ENCODE data around the gene HERPUD2.

The HERPUD2 gene

GRCh38 chr7:35725280-35725680 lies 30.3 kb upstream of the HERPUD2 start:
- H3K27ac ChIP-seq (ENCODE audit: low read depth, low read length) = no peak overlapping the region

GRCh38 chr7:35723011-35723410 lies 28.1 kb upstream of the HERPUD2 start:
- Histone ChIP-seq H3K4me3 (ENCODE audit: low read depth in 1 of 5, low read length in 5 of 5) (no peak overlapping the region), H3K4me1 (ENCODE audit: control insufficient read depth in 5 of 5, insufficient read depth in 5 of 5, low read length in 5 of 5) (peaks cover 0 to 6% (median 0%) of the 10 kb centered on the region in 5 donors), H3K27me3 (ENCODE audit: control insufficient read depth in 5 of 5, insufficient read depth in 4 of 5, low read length in 5 of 5) (no peaks in the 10 kb centered on the region), H3K9ac (ENCODE audit: low read length in 5 of 5) (no peak overlapping the region), H3K27ac (ENCODE audit: low read depth, low read length) (no peak overlapping the region), H3K9me3 (ENCODE audit: control insufficient read depth in 5 of 5, low read length in 5 of 5) (no peaks in the 10 kb centered on the region), H3K36me3 (ENCODE audit: control insufficient read depth in 5 of 5, insufficient read depth in 5 of 5, low read length in 5 of 5) (no peaks in the 10 kb centered on the region)

More at GRCh38 chr7:35725280-35725680, 30.3 kb upstream of the HERPUD2 start:
- Histone ChIP-seq H3K36me3 (ENCODE audit: control insufficient read depth in 5 of 5, insufficient read depth in 5 of 5, low read length in 5 of 5) (no peaks in the 10 kb centered on the region), H3K27me3 (ENCODE audit: control insufficient read depth in 5 of 5, insufficient read depth in 4 of 5, low read length in 5 of 5) (no peaks in the 10 kb centered on the region), H3K4me1 (ENCODE audit: control insufficient read depth in 5 of 5, insufficient read depth in 5 of 5, low read length in 5 of 5) (peaks cover 0 to 16% (median 0%) of the 10 kb centered on the region in 5 donors), H3K4me3 (ENCODE audit: low read depth in 1 of 5, low read length in 5 of 5) (no peak overlapping the region), H3K9ac (ENCODE audit: low read length in 5 of 5) (no peak overlapping the region), H3K9me3 (ENCODE audit: control insufficient read depth in 5 of 5, low read length in 5 of 5) (no peaks in the 10 kb centered on the region)

GRCh38 chr7:35722054-35722849 lies 27.3 kb upstream of the HERPUD2 start:
- Histone ChIP-seq H3K9ac (ENCODE audit: low read length in 5 of 5) (no peak overlapping the region), H3K36me3 (ENCODE audit: control insufficient read depth in 5 of 5, insufficient read depth in 5 of 5, low read length in 5 of 5) (no peaks in the 10 kb centered on the region), H3K9me3 (ENCODE audit: control insufficient read depth in 5 of 5, low read length in 5 of 5) (no peaks in the 10 kb centered on the region), H3K4me1 (ENCODE audit: control insufficient read depth in 5 of 5, insufficient read depth in 5 of 5, low read length in 5 of 5) (no peaks in the 10 kb centered on the region), H3K27ac (ENCODE audit: low read depth, low read length) (no peak overlapping the region), H3K27me3 (ENCODE audit: control insufficient read depth in 5 of 5, insufficient read depth in 4 of 5, low read length in 5 of 5) (no peaks in the 10 kb centered on the region), H3K4me3 (ENCODE audit: low read depth in 1 of 5, low read length in 5 of 5) (no peak overlapping the region)

GRCh38 chr7:35721288-35721687 lies 26.4 kb upstream of the HERPUD2 start:
- Histone ChIP-seq H3K4me3 (ENCODE audit: low read depth in 1 of 5, low read length in 5 of 5) (no peak overlapping the region), H3K27ac (ENCODE audit: low read depth, low read length) (no peak overlapping the region), H3K9me3 (ENCODE audit: control insufficient read depth in 5 of 5, low read length in 5 of 5) (no peaks in the 10 kb centered on the region), H3K36me3 (ENCODE audit: control insufficient read depth in 5 of 5, insufficient read depth in 5 of 5, low read length in 5 of 5) (no peaks in the 10 kb centered on the region), H3K27me3 (ENCODE audit: control insufficient read depth in 5 of 5, insufficient read depth in 4 of 5, low read length in 5 of 5) (no peaks in the 10 kb centered on the region), H3K4me1 (ENCODE audit: control insufficient read depth in 5 of 5, insufficient read depth in 5 of 5, low read length in 5 of 5) (peaks cover 0 to 8% (median 5%) of the 10 kb centered on the region in 5 donors), H3K9ac (ENCODE audit: low read length in 5 of 5) (no peak overlapping the region)

- no peaks in the 10 kb centered on the region for H3K27me3 ChIP-seq (ENCODE audit: control insufficient read depth in 5 of 5, insufficient read depth in 4 of 5, low read length in 5 of 5)
- H3K9me3 ChIP-seq (ENCODE audit: control insufficient read depth in 5 of 5, low read length in 5 of 5) = no peaks in the 10 kb centered on the region
- H3K4me3 ChIP-seq (ENCODE audit: low read depth in 1 of 5, low read length in 5 of 5) = no peak overlapping the region
- H3K9ac ChIP-seq (ENCODE audit: low read length in 5 of 5) = no peak overlapping the region
- H3K36me3 ChIP-seq (ENCODE audit: control insufficient read depth in 5 of 5, insufficient read depth in 5 of 5, low read length in 5 of 5) = no peaks in the 10 kb centered on the region
- H3K27ac ChIP-seq (ENCODE audit: low read depth, low read length) = no peak overlapping the region
- H3K4me1 ChIP-seq (ENCODE audit: control insufficient read depth in 5 of 5, insufficient read depth in 5 of 5, low read length in 5 of 5) = peaks cover 0 to 12% (median 9%) of the 10 kb centered on the region in 5 donors
These were observed 25.9 kb upstream of the HERPUD2 start for GRCh38 chr7:35720849-35721248.

- H3K27me3 ChIP-seq (ENCODE audit: control insufficient read depth in 5 of 5, insufficient read depth in 4 of 5, low read length in 5 of 5) = no peaks in the 10 kb centered on the region
- no peaks in the 10 kb centered on the region for H3K9me3 ChIP-seq (ENCODE audit: control insufficient read depth in 5 of 5, low read length in 5 of 5)
- H3K27ac ChIP-seq (ENCODE audit: low read depth, low read length) = no peak overlapping the region
- H3K36me3 ChIP-seq (ENCODE audit: control insufficient read depth in 5 of 5, insufficient read depth in 5 of 5, low read length in 5 of 5) = no peaks in the 10 kb centered on the region
- no peak overlapping the region for H3K9ac ChIP-seq (ENCODE audit: low read length in 5 of 5)
- no peak overlapping the region for H3K4me3 ChIP-seq (ENCODE audit: low read depth in 1 of 5, low read length in 5 of 5)
- H3K4me1 ChIP-seq (ENCODE audit: control insufficient read depth in 5 of 5, insufficient read depth in 5 of 5, low read length in 5 of 5) = peaks cover 0 to 12% (median 9%) of the 10 kb centered on the region in 5 donors
These were observed 25.1 kb upstream of the HERPUD2 start for GRCh38 chr7:35720032-35720431.

- Histone ChIP-seq H3K9me3 (ENCODE audit: control insufficient read depth in 5 of 5, low read length in 5 of 5) (no peaks in the 10 kb centered on the region), H3K4me1 (ENCODE audit: control insufficient read depth in 5 of 5, insufficient read depth in 5 of 5, low read length in 5 of 5) (peaks cover 0 to 12% (median 9%) of the 10 kb centered on the region in 5 donors), H3K36me3 (ENCODE audit: control insufficient read depth in 5 of 5, insufficient read depth in 5 of 5, low read length in 5 of 5) (no peaks in the 10 kb centered on the region), H3K9ac (ENCODE audit: low read length in 5 of 5) (no peak overlapping the region), H3K4me3 (ENCODE audit: low read depth in 1 of 5, low read length in 5 of 5) (no peak overlapping the region), H3K27me3 (ENCODE audit: control insufficient read depth in 5 of 5, insufficient read depth in 4 of 5, low read length in 5 of 5) (no peaks in the 10 kb centered on the region), H3K27ac (ENCODE audit: low read depth, low read length) (no peak overlapping the region)
These were observed 23.1 kb upstream of the HERPUD2 start for GRCh38 chr7:35718047-35718446.

- peak overlapping the region in 1 of 5 donors; percentile 24 for H3K9ac ChIP-seq (ENCODE audit: low read length in 5 of 5)
- no peak overlapping the region for H3K27ac ChIP-seq (ENCODE audit: low read depth, low read length)
- peaks cover 0 to 12% (median 9%) of the 10 kb centered on the region in 5 donors for H3K4me1 ChIP-seq (ENCODE audit: control insufficient read depth in 5 of 5, insufficient read depth in 5 of 5, low read length in 5 of 5)
- H3K27me3 ChIP-seq (ENCODE audit: control insufficient read depth in 5 of 5, insufficient read depth in 4 of 5, low read length in 5 of 5) = no peaks in the 10 kb centered on the region
- no peaks in the 10 kb centered on the region for H3K9me3 ChIP-seq (ENCODE audit: control insufficient read depth in 5 of 5, low read length in 5 of 5)
- H3K36me3 ChIP-seq (ENCODE audit: control insufficient read depth in 5 of 5, insufficient read depth in 5 of 5, low read length in 5 of 5) = no peaks in the 10 kb centered on the region
- H3K4me3 ChIP-seq (ENCODE audit: low read depth in 1 of 5, low read length in 5 of 5) = no peak overlapping the region
These were observed 22.6 kb upstream of the HERPUD2 start for GRCh38 chr7:35717516-35717915.

GRCh38 chr7:35717013-35717412 lies 22.1 kb upstream of the HERPUD2 start:
- Histone ChIP-seq H3K4me1 (ENCODE audit: control insufficient read depth in 5 of 5, insufficient read depth in 5 of 5, low read length in 5 of 5) (peaks cover 0 to 12% (median 9%) of the 10 kb centered on the region in 5 donors), H3K27me3 (ENCODE audit: control insufficient read depth in 5 of 5, insufficient read depth in 4 of 5, low read length in 5 of 5) (no peaks in the 10 kb centered on the region), H3K9ac (ENCODE audit: low read length in 5 of 5) (peak overlapping the region in 2 of 5 donors; percentile 24 to 30), H3K4me3 (ENCODE audit: low read depth in 1 of 5, low read length in 5 of 5) (no peak overlapping the region), H3K9me3 (ENCODE audit: control insufficient read depth in 5 of 5, low read length in 5 of 5) (no peaks in the 10 kb centered on the region), H3K36me3 (ENCODE audit: control insufficient read depth in 5 of 5, insufficient read depth in 5 of 5, low read length in 5 of 5) (no peaks in the 10 kb centered on the region), H3K27ac (ENCODE audit: low read depth, low read length) (no peak overlapping the region)

GRCh38 chr7:35716038-35716803 lies 21.3 kb upstream of the HERPUD2 start:
- Histone ChIP-seq H3K9me3 (ENCODE audit: control insufficient read depth in 5 of 5, low read length in 5 of 5) (no peaks in the 10 kb centered on the region), H3K4me3 (ENCODE audit: low read depth in 1 of 5, low read length in 5 of 5) (peak overlapping the region; percentile 6 to 52 (median 39)), H3K9ac (ENCODE audit: low read length in 5 of 5) (peak overlapping the region in 2 of 5 donors; percentile 12 to 49), H3K4me1 (ENCODE audit: control insufficient read depth in 5 of 5, insufficient read depth in 5 of 5, low read length in 5 of 5) (peaks cover 0 to 12% (median 9%) of the 10 kb centered on the region in 5 donors), H3K36me3 (ENCODE audit: control insufficient read depth in 5 of 5, insufficient read depth in 5 of 5, low read length in 5 of 5) (no peaks in the 10 kb centered on the region), H3K27ac (ENCODE audit: low read depth, low read length) (no peak overlapping the region), H3K27me3 (ENCODE audit: control insufficient read depth in 5 of 5, insufficient read depth in 4 of 5, low read length in 5 of 5) (no peaks in the 10 kb centered on the region)

Measured in subcutaneous abdominal adipose tissue (tissue), 5 donors.